AG20443 (cell line): ENCODE measurements around the gene PRSS38.

Experiments used
- DNase-seq: peaks from one replicate; pipeline ENCODE4 v3.0.0; 2012; ENCODE audit warnings: low spot score, mixed read lengths

PRSS38 gene

GRCh38 chr1:227815468-227816409 lies at the start of gene PRSS38:
Gene PRSS38 (plus strand): TSS chr1:227815675. CDS start chr1:227815717, 42 bp downstream.
- DNase-seq = no peak

- no peak for DNase-seq
These were observed 49.4 kb upstream of the PRSS38 start for GRCh38 chr1:227766015-227766634.

- DNase-seq = no peak
These were observed 48.7 kb upstream of the PRSS38 start for GRCh38 chr1:227766653-227767277.

- DNase-seq = no peak
These were observed 47.9 kb upstream of the PRSS38 start for GRCh38 chr1:227767401-227768124.

GRCh38 chr1:227768125-227768439 lies 47.4 kb upstream of the PRSS38 start:
- DNase-seq = no peak

- DNase-seq = no peak
These were observed 46.8 kb upstream of the PRSS38 start for GRCh38 chr1:227768640-227769039.

GRCh38 chr1:227769047-227769935 lies 46.2 kb upstream of the PRSS38 start:
- no peak for DNase-seq

- no peak for DNase-seq
These were observed 45.5 kb upstream of the PRSS38 start for GRCh38 chr1:227769936-227770494.

GRCh38 chr1:227770812-227771211 lies 44.7 kb upstream of the PRSS38 start:
- no peak for DNase-seq

- DNase-seq = no peak
These were observed 44.1 kb upstream of the PRSS38 start for GRCh38 chr1:227771326-227771725.

- no peak for DNase-seq
These were observed 43.7 kb upstream of the PRSS38 start for GRCh38 chr1:227771771-227772170.

- no peak for DNase-seq
These were observed 41.9 kb upstream of the PRSS38 start for GRCh38 chr1:227773558-227773957.

- no peak for DNase-seq
These were observed 41.3 kb upstream of the PRSS38 start for GRCh38 chr1:227774051-227774731.

- peak; percentile 79 for DNase-seq
These were observed 40.4 kb upstream of the PRSS38 start for GRCh38 chr1:227774821-227775661.

GRCh38 chr1:227775841-227776240 lies 39.6 kb upstream of the PRSS38 start:
- no peak for DNase-seq

GRCh38 chr1:227776331-227776771 lies 39.1 kb upstream of the PRSS38 start:
- DNase-seq = peak; percentile 89

GRCh38 chr1:227777156-227777555 lies 38.3 kb upstream of the PRSS38 start:
- no peak for DNase-seq

- DNase-seq = no peak
These were observed 37.8 kb upstream of the PRSS38 start for GRCh38 chr1:227777646-227778045.

- DNase-seq = peak; percentile 84
These were observed 37.0 kb upstream of the PRSS38 start for GRCh38 chr1:227778401-227778947.
